A549 treated with ZK216348 at 1 μM for 4 hours (cell line): ENCODE results near the gene KLF17. TPM values are rescaled to one million over a fixed set of nuclear protein-coding genes. Genes with fewer than 3 reads are reported as not detected.

Source experiments
- total RNA-seq: library from RNA; stranded (reverse); fragments of 200-300 nt; extraction: Qiagen RNA extraction; gene quantifications from 5 replicates; pipeline ENCODE4 v1.2.3, GENCODE V29; 2022; ENCODE audit warnings: low read depth

The KLF17 gene
- total RNA-seq = 0.27 to 0.62 TPM (median 0.52 TPM) in 5 replicates

GRCh38 chr1:44118682-44119081 lies at the start of gene KLF17:
KLF17 (plus strand) TSS chr1:44118821; CDS start chr1:44118908, 87 bp downstream.

GRCh38 chr1:44141531-44141930 lies 22.9 kb downstream of the KLF17 start, which contains the start of gene KLF18:
KLF18 (minus strand) TSS chr1:44141631; CDS start chr1:44141631, 0 bp downstream.

Other genes starting within 250 kb of the KLF17 start
- 0.08 to 0.52 TPM (median 0.30 TPM) in 4 of 5 replicates, not detected in the other for gene ARTN, start 185.0 kb upstream of the KLF17 start, total RNA-seq
- gene IPO13, start 171.9 kb upstream of the KLF17 start, total RNA-seq = 10.5 to 17.5 TPM (median 17.0 TPM) in 5 replicates
- 31.3 to 44.9 TPM (median 37.6 TPM) in 5 replicates for gene DPH2, start 148.8 kb upstream of the KLF17 start, total RNA-seq
- 69.1 to 161 TPM (median 145 TPM) in 5 replicates for gene ATP6V0B, start 143.9 kb upstream of the KLF17 start, total RNA-seq
- gene B4GALT2, start 139.6 kb upstream of the KLF17 start, total RNA-seq = 38.5 to 80.4 TPM (median 67.6 TPM) in 5 replicates
- 6.3 to 9.9 TPM (median 7.6 TPM) in 5 replicates for gene CCDC24, start 127.2 kb upstream of the KLF17 start, total RNA-seq
- 9.0 to 21.2 TPM (median 16.9 TPM) in 5 replicates for gene SLC6A9, start 87.4 kb upstream of the KLF17 start, total RNA-seq
- gene KLF18, start 22.8 kb downstream of the KLF17 start, total RNA-seq = 0.05 TPM in 1 of 5 replicates, not detected in the others
- 19.2 to 21.9 TPM (median 20.3 TPM) in 5 replicates for gene DMAP1, start 94.7 kb downstream of the KLF17 start, total RNA-seq
- gene ERI3, start 236.4 kb downstream of the KLF17 start, total RNA-seq = 41.9 to 63.5 TPM (median 60.5 TPM) in 5 replicates